Astrocyte (in vitro differentiated cells and primary cell): ENCODE data around the gene DIO3. TPM values are rescaled to one million over a fixed set of nuclear protein-coding genes. Genes with fewer than 3 reads are reported as not detected.

Experiments used
- DNase-seq: peaks from one replicate; pipeline ENCODE4 v3.0.0-alpha.2; 2010; ENCODE audit warnings: low read depth
- FAIRE-seq: peaks from 2 replicates; lab custom pipeline; 2011; peaks lifted over from hg19 to GRCh38; lab: Jason Lieb, UNC
- H2AFZ ChIP-seq: 2 replicates; pipeline ENCODE4 v1.6.0; 2012; ENCODE audit warnings: low read depth, low read length, inconsistent platforms
- H3K27ac ChIP-seq: 2 replicates; pipeline ENCODE4 v1.5.1; 2011; ENCODE audit warnings: low read depth, low read length, inconsistent platforms
- H3K27me3 ChIP-seq: 2 replicates; pipeline ENCODE4 v1.6.0; 2011; ENCODE audit warnings: low read length, inconsistent platforms; ENCODE audit not compliant: insufficient read depth
- H3K36me3 ChIP-seq: 2 replicates; pipeline ENCODE4 v1.5.1; 2011; ENCODE audit warnings: low read length, inconsistent platforms; ENCODE audit not compliant: insufficient read depth
- H3K4me1 ChIP-seq: 2 replicates; pipeline ENCODE4 v1.5.1; 2011; ENCODE audit warnings: low read length, inconsistent platforms; ENCODE audit not compliant: insufficient read depth
- H3K4me2 ChIP-seq: 2 replicates; pipeline ENCODE4 v1.6.0; 2012; ENCODE audit warnings: low read length, inconsistent platforms
- H3K4me3 ChIP-seq: 2 replicates; pipeline ENCODE4 v1.5.1; 2011; ENCODE audit warnings: low read depth, mild to moderate bottlenecking, low read length, inconsistent platforms; ENCODE audit not compliant: insufficient read depth
- H3K79me2 ChIP-seq: 2 replicates; pipeline ENCODE4 v1.6.0; 2012; ENCODE audit warnings: mild to moderate bottlenecking, low read length, inconsistent platforms; ENCODE audit not compliant: insufficient read depth
- H3K9ac ChIP-seq: 2 replicates; pipeline ENCODE4 v1.6.0; 2012; ENCODE audit warnings: mild to moderate bottlenecking, low read length, inconsistent platforms
- H3K9me3 ChIP-seq: 2 replicates; pipeline ENCODE4 v1.5.1; 2012; ENCODE audit warnings: low read depth, mild to moderate bottlenecking, low read length, inconsistent platforms; ENCODE audit not compliant: insufficient read depth
- H4K20me1 ChIP-seq: 2 replicates; pipeline ENCODE4 v1.6.0; 2012; ENCODE audit warnings: low read length, inconsistent platforms; ENCODE audit not compliant: insufficient read depth
- H3K27ac Mint-ChIP-seq: one replicate; pipeline ENCODE4 v1.8.0; 2021; ENCODE audit warnings: mild to moderate bottlenecking, mixed read lengths; ENCODE audit not compliant: unreplicated experiment
- H3K27me3 Mint-ChIP-seq: one replicate; pipeline ENCODE4 v1.8.0; 2021; ENCODE audit warnings: low read depth, mixed read lengths; ENCODE audit not compliant: unreplicated experiment
- H3K36me3 Mint-ChIP-seq: one replicate; pipeline ENCODE4 v1.8.0; 2021; ENCODE audit warnings: low read depth, mixed read lengths; ENCODE audit not compliant: unreplicated experiment
- H3K4me1 Mint-ChIP-seq: one replicate; pipeline ENCODE4 v1.8.0; 2021; ENCODE audit warnings: low read depth, mixed read lengths; ENCODE audit not compliant: unreplicated experiment
- H3K4me3 Mint-ChIP-seq: one replicate; pipeline ENCODE4 v1.8.0; 2021; ENCODE audit warnings: mild to moderate bottlenecking, moderate library complexity, mixed read lengths; ENCODE audit not compliant: unreplicated experiment
- H3K9me3 Mint-ChIP-seq: one replicate; pipeline ENCODE4 v1.8.0; 2021; ENCODE audit warnings: mild to moderate bottlenecking, mixed read lengths; ENCODE audit not compliant: unreplicated experiment
- CTCF ChIP-seq: IDR thresholded peaks from 2 replicates; pipeline ENCODE4 v1.5.1; 2011; ENCODE audit warnings: low read depth, mild to moderate bottlenecking, inconsistent platforms, low read length, moderate library complexity; ENCODE audit not compliant: insufficient read depth
- EZH2 ChIP-seq: IDR thresholded peaks from 2 replicates; pipeline ENCODE4 v1.6.1; 2012; ENCODE audit warnings: mild to moderate bottlenecking, low read length, inconsistent platforms; ENCODE audit not compliant: insufficient read depth
- total RNA-seq: library from RNA; stranded (reverse); gene quantifications from 2 replicates; pipeline ENCODE4 v1.2.1, GENCODE V29; 2021

The DIO3 gene
- total RNA-seq, 1 donor from 2014 or later = 0.79 TPM

GRCh38 chr14:101583715-101584054 lies 22.4 kb downstream of the DIO3 start:
- Histone ChIP-seq H3K9me3 (no peaks in the 10 kb centered on the region), H3K4me3 (no peak overlapping the region), H3K4me2 (no peak overlapping the region), H3K27ac (no peak overlapping the region), H4K20me1 (no peaks in the 10 kb centered on the region), H3K36me3 (no peaks in the 10 kb centered on the region), H3K79me2 (no peaks in the 10 kb centered on the region), H3K4me1 (no peaks in the 10 kb centered on the region), H3K27me3 (no peaks in the 10 kb centered on the region), H3K9ac (no peak overlapping the region), H2AFZ (no peak overlapping the region)
- H3K9me3 Mint-ChIP-seq = peaks cover 4% of the 10 kb centered on the region
- TF ChIP-seq CTCF = no peak
- no peak for TF ChIP-seq EZH2
- peaks cover 62% of the 10 kb centered on the region for H3K27me3 Mint-ChIP-seq
- no peak overlapping the region for H3K27ac Mint-ChIP-seq
- H3K36me3 Mint-ChIP-seq = no peaks in the 10 kb centered on the region
- DNase-seq (no peak), FAIRE-seq (no peak)
- H3K4me1 Mint-ChIP-seq = no peaks in the 10 kb centered on the region
- no peak overlapping the region for H3K4me3 Mint-ChIP-seq

DNA sequence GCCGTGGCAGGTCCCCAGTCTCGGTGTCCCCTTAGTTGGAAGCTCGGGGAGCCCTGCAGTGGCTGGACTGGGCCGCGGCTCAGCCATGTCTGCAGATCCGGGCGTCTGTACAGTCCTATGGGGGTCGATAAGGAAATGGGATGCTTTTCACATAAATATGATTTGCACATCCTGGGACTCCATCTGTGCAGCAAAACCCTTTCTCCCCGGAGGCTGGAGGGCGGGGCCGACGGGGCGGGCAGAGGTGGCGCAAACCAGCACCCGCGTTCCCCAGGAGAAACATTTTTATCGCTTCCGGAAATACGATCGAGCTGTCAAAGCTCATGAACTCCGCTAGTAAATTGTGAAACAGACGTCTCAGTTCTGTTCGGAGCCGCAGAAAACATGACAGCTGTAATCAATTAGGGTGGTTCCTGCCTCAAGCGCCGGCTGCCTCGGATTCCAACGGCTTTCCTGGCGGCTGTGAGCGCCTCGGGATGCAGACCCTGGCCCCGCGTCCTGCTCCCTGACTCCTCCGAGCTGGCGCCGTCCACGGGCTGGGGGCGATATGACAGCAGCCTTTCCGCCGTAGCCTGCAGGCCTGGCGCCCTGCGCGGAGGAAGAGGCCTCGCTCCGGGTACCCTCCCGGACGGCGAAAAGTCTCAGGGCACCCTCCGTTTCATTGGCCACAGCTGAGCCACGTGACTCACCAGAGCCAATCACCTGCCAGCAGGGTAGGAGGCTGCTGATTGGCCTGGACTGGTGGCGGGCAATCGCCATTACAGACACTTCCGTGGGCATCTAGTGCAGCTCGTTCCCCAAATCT lies 23.0 kb downstream of the DIO3 start:
- Histone ChIP-seq H3K9me3 (no peaks in the 10 kb centered on the region), H3K9ac (no peak overlapping the region), H3K4me3 (no peak overlapping the region), H3K4me2 (peak overlapping the region; percentile 57), H3K4me1 (peaks cover 6% of the 10 kb centered on the region), H4K20me1 (no peaks in the 10 kb centered on the region), H3K36me3 (no peaks in the 10 kb centered on the region), H3K79me2 (no peaks in the 10 kb centered on the region), H2AFZ (no peak overlapping the region), H3K27me3 (no peaks in the 10 kb centered on the region), H3K27ac (no peak overlapping the region)
- Mint-ChIP-seq H3K4me3 (no peak overlapping the region), H3K27me3 (peaks cover 63% of the 10 kb centered on the region), H3K9me3 (peaks cover 4% of the 10 kb centered on the region), H3K27ac (no peak overlapping the region), H3K36me3 (no peaks in the 10 kb centered on the region), H3K4me1 (peaks cover 2% of the 10 kb centered on the region)
- DNase-seq = no peak
- TF ChIP-seq EZH2 (no peak), CTCF (no peak)
- FAIRE-seq = no peak

GRCh38 chr14:101585211-101585610 lies 23.9 kb downstream of the DIO3 start:
- Histone ChIP-seq H3K9ac (no peak overlapping the region), H3K4me2 (no peak overlapping the region), H3K4me1 (peaks cover 6% of the 10 kb centered on the region), H3K27me3 (no peaks in the 10 kb centered on the region), H3K36me3 (no peaks in the 10 kb centered on the region), H4K20me1 (no peaks in the 10 kb centered on the region), H3K27ac (no peak overlapping the region), H3K4me3 (no peak overlapping the region), H3K79me2 (no peaks in the 10 kb centered on the region), H2AFZ (no peak overlapping the region), H3K9me3 (no peaks in the 10 kb centered on the region)
- Mint-ChIP-seq H3K27ac (no peak overlapping the region), H3K4me3 (no peak overlapping the region), H3K9me3 (peaks cover 4% of the 10 kb centered on the region), H3K36me3 (no peaks in the 10 kb centered on the region), H3K4me1 (peaks cover 2% of the 10 kb centered on the region), H3K27me3 (peaks cover 58% of the 10 kb centered on the region)
- TF ChIP-seq EZH2 (no peak), CTCF (no peak)
- no peak for FAIRE-seq
- DNase-seq = no peak
